ENCODE data around the gene PLD5.
A peak's percentile ranks its signal among the peaks of the same experiment; 100 is the strongest.
"Not testable (repeated sequence)": the region's sequence is repeated elsewhere in the genome, so short reads cannot be mapped to it uniquely, and the experiment has no call there.

Gene PLD5

GRCh38 chr1:242210316-242210715 lies 314.2 kb downstream of the PLD5 start:
- DNase-seq (ENCODE audit: low read depth), result not testable (repeated sequence)

DNA sequence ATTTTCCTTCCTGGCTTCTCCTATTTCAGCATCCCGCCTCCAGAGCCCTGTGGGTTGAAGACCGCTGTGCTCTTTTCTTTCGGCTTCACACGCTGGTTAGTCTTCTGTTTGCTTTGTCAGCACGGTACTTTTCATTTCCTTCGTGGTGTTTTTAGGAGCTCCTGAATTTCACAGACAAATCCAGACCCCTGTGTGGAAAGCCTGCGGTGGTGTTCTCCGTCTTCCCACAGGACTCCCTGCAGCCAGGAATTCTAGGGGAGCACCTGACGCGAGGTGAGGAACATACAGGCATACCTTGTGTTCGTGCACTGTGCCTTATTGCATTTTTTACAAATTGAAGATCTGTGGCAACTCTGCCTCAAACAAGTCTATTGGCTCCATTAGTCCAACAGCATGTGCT lies 315.4 kb downstream of the PLD5 start:
- DNase-seq (ENCODE audit: low read depth), result no peak

GRCh38 chr1:242208021-242208420 lies 316.5 kb downstream of the PLD5 start:
- DNase-seq (ENCODE audit: low read depth), result no peak

DNA sequence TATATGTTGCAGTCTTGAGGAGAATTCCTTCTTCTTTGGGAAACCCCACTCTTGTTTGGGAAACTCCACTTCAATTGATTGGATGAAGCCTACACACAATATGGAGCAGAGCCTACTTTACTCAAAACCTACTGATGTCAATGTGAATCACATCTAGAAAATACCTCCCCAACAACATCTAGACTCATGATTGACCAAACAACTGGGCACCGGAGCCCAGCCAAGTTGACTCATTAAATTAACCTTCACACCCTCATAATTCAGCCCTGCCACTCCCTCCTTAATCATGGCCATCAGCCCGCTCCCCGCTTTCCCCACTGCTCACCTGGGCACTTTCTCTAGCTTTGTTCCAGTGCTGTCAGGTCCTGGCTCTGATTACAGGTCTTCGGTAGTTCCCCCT lies 317.5 kb downstream of the PLD5 start:
- no peak for DNase-seq (ENCODE audit: low read depth)

GRCh38 chr1:242205622-242206489 lies 318.6 kb downstream of the PLD5 start:
- no peak for DNase-seq (ENCODE audit: low read depth)

DNA sequence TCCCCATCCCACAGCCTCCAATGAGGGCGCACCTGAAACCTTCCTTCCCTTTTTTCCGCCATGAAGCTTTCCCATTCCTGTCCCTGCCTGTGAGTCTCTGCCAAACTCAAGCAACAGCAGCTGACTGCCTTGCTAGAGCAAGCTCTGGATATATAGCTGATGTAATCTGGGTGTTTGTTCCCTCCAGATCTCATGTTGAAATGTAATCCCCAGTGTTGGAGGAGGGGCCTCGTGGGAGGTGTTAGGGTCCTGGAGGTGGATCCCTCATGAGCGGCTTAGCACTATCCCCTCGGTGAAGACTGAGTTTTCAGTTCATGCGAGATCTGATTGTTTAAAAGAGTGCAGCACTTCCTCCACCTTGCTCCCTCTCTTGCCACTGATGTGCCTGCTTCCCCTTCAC lies 321.2 kb downstream of the PLD5 start:
- DNase-seq (ENCODE audit: low read depth), result no peak

- DNase-seq (ENCODE audit: low read depth), result no peak
Measured at GRCh38 chr1:242201090-242201489, 323.4 kb downstream of the PLD5 start.

GRCh38 chr1:242199776-242200458 lies 324.6 kb downstream of the PLD5 start:
- DNase-seq (ENCODE audit: low read depth), result no peak

GRCh38 chr1:242197907-242198820 lies 326.3 kb downstream of the PLD5 start:
- no peak for DNase-seq (ENCODE audit: low read depth)

DNA sequence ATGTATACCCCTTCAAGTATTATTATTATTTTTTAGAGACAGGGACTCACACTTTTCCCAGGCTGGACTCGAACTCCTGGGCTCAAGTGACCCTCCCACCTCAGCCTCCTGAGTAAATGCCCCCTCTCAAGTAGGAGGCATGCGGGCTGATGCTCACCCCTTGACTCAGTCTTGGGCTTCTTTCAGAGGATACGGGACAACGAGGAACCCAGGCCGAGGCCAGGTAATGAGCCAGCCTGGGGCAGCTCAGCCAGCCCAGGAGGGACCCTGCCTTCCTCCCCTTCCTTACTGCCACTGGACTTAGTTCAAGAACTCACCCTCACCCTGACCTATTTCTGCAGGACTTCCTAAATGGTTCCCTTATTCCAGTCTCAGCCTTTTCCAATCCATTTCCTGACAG lies 327.6 kb downstream of the PLD5 start:
- no peak for DNase-seq (ENCODE audit: low read depth)

DNA sequence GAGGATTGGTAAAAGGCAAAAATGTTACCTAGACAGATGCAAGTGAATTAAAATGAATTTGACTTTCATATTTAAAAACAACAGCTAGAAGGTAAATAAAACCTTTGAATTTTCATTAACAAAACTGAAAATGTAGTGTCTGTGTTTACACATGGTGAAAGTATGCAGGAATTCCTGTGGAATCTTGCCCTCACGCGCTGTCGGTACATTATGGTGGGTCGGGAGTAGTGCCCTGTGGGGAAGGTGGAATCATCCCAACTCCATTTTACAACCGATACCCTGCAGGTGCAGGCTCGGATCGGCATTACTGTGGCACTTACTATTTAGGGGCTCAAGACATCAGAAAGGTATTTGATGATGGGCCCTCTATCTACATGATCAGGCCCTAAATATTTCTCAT lies 328.4 kb downstream of the PLD5 start:
- no peak for DNase-seq (ENCODE audit: low read depth)

DNA sequence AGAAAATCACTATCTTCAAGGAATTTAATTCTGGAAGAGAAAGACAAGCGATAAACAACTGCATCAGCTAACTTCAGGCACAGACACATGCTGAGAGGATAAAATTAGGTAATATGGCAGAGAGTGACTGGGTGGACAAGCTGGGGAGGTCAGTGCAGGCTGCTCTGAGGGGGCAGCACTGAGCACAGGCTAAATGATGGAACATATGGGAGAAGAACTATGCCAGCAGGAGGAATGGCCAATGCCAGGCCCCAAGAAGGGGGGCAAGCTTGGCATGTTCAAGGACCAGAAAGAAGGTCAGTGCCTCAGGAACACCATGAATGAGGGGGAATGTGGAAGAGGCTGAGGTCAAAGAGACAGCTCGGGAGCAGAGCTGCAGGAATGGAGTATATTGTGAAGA lies 334.9 kb downstream of the PLD5 start:
- no peak for DNase-seq (ENCODE audit: low read depth)

GRCh38 chr1:242187816-242188215 lies 336.7 kb downstream of the PLD5 start:
- DNase-seq (ENCODE audit: low read depth), result no peak

DNA sequence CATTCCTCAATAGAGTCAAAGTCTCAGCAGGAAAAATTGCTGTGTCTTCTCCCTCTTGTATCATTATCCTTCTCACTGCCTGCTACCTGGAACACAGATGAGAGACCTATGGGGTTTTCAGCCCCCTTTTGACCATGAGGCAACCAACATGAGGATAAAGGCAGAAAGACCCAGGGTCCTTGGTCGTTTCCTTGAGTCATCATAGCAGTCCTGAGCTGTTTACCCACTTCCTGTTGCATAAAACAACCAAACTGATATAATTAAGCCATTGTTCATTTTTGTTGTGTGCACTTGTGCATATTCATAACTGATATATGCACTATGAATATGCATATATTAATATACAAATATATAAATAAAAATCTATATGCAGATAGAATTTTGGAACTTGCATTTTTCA lies 337.3 kb downstream of the PLD5 start:
- no peak for DNase-seq (ENCODE audit: low read depth)

- DNase-seq (ENCODE audit: low read depth), result no peak
Measured at GRCh38 chr1:242185731-242186130, 338.8 kb downstream of the PLD5 start.

GRCh38 chr1:242184955-242185354 lies 339.5 kb downstream of the PLD5 start:
- DNase-seq (ENCODE audit: low read depth), result no peak

GRCh38 chr1:242179767-242180166 lies 344.7 kb downstream of the PLD5 start:
- not testable (repeated sequence) for DNase-seq (ENCODE audit: low read depth)

DNA sequence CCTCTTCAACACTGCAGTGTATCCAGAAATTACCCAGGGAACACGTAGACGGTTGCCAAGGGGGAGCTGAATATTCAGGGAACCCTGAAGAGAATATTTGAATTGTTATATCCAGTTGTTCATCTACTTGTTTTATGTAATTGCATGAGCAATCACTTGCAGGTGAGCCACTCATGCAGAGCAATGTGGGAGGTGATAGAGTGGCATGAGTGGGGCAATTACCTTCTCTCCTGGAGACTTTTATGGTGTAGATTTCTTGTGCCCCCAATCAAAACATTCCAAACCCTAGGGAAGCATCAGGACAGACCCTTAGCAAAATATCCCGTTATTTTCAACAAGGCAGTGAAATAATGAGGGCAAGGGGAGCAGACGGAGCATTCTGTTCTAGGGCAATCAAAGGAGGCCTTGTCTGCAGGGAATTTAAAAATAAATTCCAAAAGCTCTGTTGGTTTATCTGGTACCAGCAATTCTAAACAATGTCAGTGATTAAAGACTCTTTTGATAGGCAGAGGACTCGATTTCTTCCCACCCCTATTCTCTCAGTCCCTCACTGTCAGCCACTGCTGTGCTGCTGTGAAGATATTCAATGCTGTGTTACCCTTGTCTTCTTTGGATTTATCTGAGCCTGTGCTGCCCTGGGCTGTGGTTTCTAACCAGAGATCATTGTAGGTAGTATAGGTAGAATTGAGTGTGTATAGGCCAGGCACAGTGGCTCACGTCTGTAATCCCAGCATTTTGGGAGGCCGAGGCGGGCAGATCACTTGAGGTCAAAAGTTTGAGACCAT lies 345.4 kb downstream of the PLD5 start:
- no peak for DNase-seq (ENCODE audit: low read depth)

DNA sequence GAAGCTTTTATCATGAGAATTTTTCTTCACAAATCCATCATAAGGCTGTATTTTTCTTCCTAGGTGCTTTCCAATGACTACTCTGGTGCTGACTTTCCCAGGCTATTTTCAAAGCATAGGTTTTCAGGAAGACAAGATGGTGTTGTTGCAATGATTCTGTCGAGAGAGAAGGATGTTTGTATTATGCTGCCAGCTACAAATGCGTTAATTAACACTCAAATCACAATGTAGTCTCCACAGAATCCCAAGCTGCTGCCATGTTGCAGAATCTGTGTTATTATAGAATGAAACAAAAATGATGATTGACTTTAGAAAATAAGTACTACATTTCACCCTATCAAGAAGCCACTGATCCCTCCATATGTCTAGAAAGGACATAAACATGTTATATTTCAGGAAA lies 346.1 kb downstream of the PLD5 start:
- no peak for DNase-seq (ENCODE audit: low read depth)

- no peak for DNase-seq (ENCODE audit: low read depth)
Measured at GRCh38 chr1:242162140-242162539, 362.4 kb downstream of the PLD5 start.

DNA sequence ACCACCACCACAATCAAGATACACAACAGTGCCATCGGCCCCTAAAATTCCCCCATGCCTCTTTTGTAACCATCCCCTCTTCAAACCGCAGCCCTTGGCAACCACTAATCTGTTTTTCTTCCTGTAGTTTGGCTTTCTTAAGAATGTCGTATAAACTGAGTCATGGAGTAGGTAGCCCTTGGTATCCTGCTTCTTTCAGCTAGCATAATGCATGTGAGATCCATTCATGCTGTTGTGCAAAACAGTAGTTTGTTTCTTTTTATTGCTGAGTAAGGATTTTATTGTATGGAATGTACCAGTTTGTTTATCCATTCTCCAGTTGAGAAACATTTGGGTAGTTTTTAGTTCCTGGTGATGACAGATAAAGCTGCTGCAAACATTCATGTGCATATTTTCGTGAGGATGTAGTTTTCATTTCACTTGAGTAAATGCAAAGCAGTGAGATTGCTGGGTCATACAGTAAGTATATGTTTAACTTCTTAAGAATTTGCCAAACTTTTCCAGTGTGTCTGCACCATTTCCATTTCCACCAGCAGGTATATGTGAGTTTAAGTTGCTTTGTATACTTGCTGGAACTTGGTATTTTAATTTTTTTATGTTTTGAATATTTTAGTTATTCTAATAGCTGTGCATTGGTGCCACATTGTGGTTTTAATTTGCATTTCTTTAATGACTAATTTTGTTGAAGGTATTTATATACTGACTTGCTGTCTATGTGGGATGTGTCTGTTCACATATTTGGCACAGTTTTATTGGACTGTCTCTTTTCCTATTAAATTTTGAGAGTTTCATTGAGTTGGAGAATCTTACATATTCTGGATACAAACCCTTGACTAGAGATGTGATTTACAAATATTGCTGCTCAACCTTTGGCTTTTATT lies 377.2 kb downstream of the PLD5 start:
- peak; percentile 14 for DNase-seq (ENCODE audit: low read depth)

All from non-pigmented ciliary epithelial cell (primary cell).